Mesenchymal stem cell (in vitro differentiated cells and primary cell): ENCODE measurements around the gene CCDC116.
"Not testable (repeated sequence)": the region's sequence is repeated elsewhere in the genome, so short reads cannot be mapped to it uniquely, and the experiment has no call there.

Experiments
- DNase-seq: peaks from one replicate; pipeline ENCODE4 v3.0.0-alpha.2; 2013
- H2AFZ ChIP-seq: one replicate; pipeline ENCODE4 v1.6.1; 2013; ENCODE audit warnings: low read depth, mild to moderate bottlenecking, control low read depth, inconsistent platforms, low read length, moderate library complexity
- H2AK5ac ChIP-seq: 2 replicates; pipeline ENCODE4 v1.6.1; 2013; ENCODE audit warnings: low read length, moderate library complexity, mild to moderate bottlenecking, inconsistent platforms; ENCODE audit not compliant: severe bottlenecking
- H2BK120ac ChIP-seq: one replicate; pipeline ENCODE4 v1.6.1; 2013; ENCODE audit warnings: low read depth, mild to moderate bottlenecking, inconsistent platforms, low read length, moderate library complexity
- H2BK12ac ChIP-seq, 2 experiments: one replicate each; pipeline ENCODE4 v1.6.1; 2013; ENCODE audit warnings: inconsistent platforms in 2 of 2, low read length in 2 of 2, mild to moderate bottlenecking in 2 of 2, moderate library complexity in 2 of 2, control low read depth in 1 of 2
- H2BK15ac ChIP-seq: one replicate; pipeline ENCODE4 v1.6.1; 2013; ENCODE audit warnings: mild to moderate bottlenecking, low read depth, inconsistent platforms; ENCODE audit not compliant: poor library complexity, severe bottlenecking
- H2BK5ac ChIP-seq: 2 replicates; pipeline ENCODE4 v1.6.1; 2013; ENCODE audit warnings: low read depth, mild to moderate bottlenecking, low read length, control low read depth, inconsistent platforms; ENCODE audit not compliant: poor library complexity, severe bottlenecking
- H3K14ac ChIP-seq, 2 experiments: one replicate each; pipeline ENCODE4 v1.6.1; 2013; ENCODE audit warnings: inconsistent platforms in 2 of 2, low read length in 2 of 2, control low read depth in 1 of 2, mild to moderate bottlenecking in 1 of 2, moderate library complexity in 1 of 2
- H3K18ac ChIP-seq, 2 experiments: one replicate each; pipeline ENCODE4 v1.6.1; 2013; ENCODE audit warnings: inconsistent platforms in 2 of 2, low read length in 2 of 2, control low read depth in 1 of 2, low read depth in 1 of 2, mild to moderate bottlenecking in 1 of 2
- H3K23ac ChIP-seq, 2 experiments: one replicate each; pipeline ENCODE4 v1.6.1; 2013; ENCODE audit warnings: inconsistent platforms in 2 of 2, low read length in 2 of 2, mild to moderate bottlenecking in 2 of 2, moderate library complexity in 2 of 2, control low read depth in 1 of 2
- H3K27ac ChIP-seq: 2 replicates; pipeline ENCODE4 v1.5.1; 2013; ENCODE audit warnings: mild to moderate bottlenecking, moderate library complexity, low read length, control low read depth, inconsistent platforms; ENCODE audit not compliant: poor library complexity, severe bottlenecking
- H3K27me3 ChIP-seq, 2 experiments: 2 replicates each; pipeline versions ENCODE4 v1.6.1 to v1.7.0; 2013; ENCODE audit warnings: low read length in 2 of 2, mild to moderate bottlenecking in 2 of 2, moderate library complexity in 2 of 2, control low read depth in 1 of 2, inconsistent platforms in 1 of 2; ENCODE audit not compliant: control insufficient read depth in 1 of 2, insufficient read depth in 1 of 2
- H3K36me3 ChIP-seq, 2 experiments: 2 replicates each; pipeline versions ENCODE4 v1.6.1 to v1.7.0; 2013; ENCODE audit warnings: low read length in 2 of 2, control low read depth in 1 of 2, inconsistent platforms in 1 of 2, low read depth in 1 of 2, mild to moderate bottlenecking in 1 of 2; ENCODE audit not compliant: insufficient read depth in 2 of 2, control insufficient read depth in 1 of 2
- H3K4ac ChIP-seq, 2 experiments: one replicate each; pipeline ENCODE4 v1.6.1; 2013; ENCODE audit warnings: inconsistent platforms in 2 of 2, low read length in 2 of 2, mild to moderate bottlenecking in 2 of 2, moderate library complexity in 2 of 2, control low read depth in 1 of 2, low read depth in 1 of 2
- H3K4me1 ChIP-seq: 2 replicates; pipeline ENCODE4 v1.6.1; 2013; ENCODE audit warnings: low read depth, low read length, control low read depth; ENCODE audit not compliant: control insufficient read depth, insufficient read depth
- H3K4me2 ChIP-seq: 2 replicates; pipeline ENCODE4 v1.6.1; 2013; ENCODE audit warnings: low read length, mild to moderate bottlenecking, inconsistent platforms; ENCODE audit not compliant: poor library complexity, severe bottlenecking
- H3K4me3 ChIP-seq, 2 experiments: 2 replicates each; pipeline versions ENCODE4 v1.5.1 to v1.7.0; 2013; ENCODE audit warnings: low read length in 2 of 2, mild to moderate bottlenecking in 2 of 2, control low read depth in 1 of 2, low read depth in 1 of 2; ENCODE audit not compliant: insufficient read depth in 1 of 2
- H3K79me1 ChIP-seq: replicated peaks from 2 replicates; pipeline ENCODE4 v1.6.1; 2013; ENCODE audit warnings: mild to moderate bottlenecking, control low read depth, low read length, inconsistent platforms; ENCODE audit not compliant: poor library complexity, severe bottlenecking
- H3K9ac ChIP-seq: 2 replicates; pipeline ENCODE4 v1.7.0; 2013; ENCODE audit warnings: mild to moderate bottlenecking, low read length, moderate library complexity
- H3K9me3 ChIP-seq: 2 replicates; pipeline ENCODE4 v1.7.0; 2013; ENCODE audit warnings: mild to moderate bottlenecking, low read length; ENCODE audit not compliant: control insufficient read depth
- H4K8ac ChIP-seq: one replicate; pipeline ENCODE4 v1.6.1; 2013; ENCODE audit warnings: inconsistent platforms, mild to moderate bottlenecking, low read length, moderate library complexity
- H4K91ac ChIP-seq: one replicate; pipeline ENCODE4 v1.6.1; 2013; ENCODE audit warnings: mild to moderate bottlenecking, low read length, inconsistent platforms
- WGBS: methylation state at CpG from one replicate; pipeline ENCODE4 v1.1.7; 2013; ENCODE audit warnings: mixed read lengths; 5-methylcytosine and 5-hydroxymethylcytosine counted together

The CCDC116 gene

DNA sequence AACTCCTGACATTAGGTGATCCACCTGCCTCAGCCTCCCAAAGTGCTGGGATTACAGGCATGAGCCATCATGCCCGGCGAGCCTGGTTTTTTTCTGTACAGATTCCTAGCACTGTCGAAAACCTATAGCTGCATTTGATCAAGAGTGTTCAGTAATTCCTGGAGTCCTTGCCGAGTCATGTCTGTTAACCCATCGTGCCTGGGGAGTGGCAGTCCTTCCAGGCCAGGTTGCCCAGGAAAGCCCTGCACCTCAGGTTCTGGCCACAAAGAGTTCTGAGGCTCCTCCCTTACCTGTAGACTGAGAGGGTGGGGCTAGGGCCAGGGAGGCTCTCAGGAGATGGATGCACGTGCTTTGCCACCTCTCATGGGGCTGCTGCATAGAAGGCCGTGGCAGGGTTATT is 19.7 kb upstream of the CCDC116 start:
- no peak overlapping the region for H4K91ac ChIP-seq
- H2AK5ac ChIP-seq = no peak overlapping the region
- H3K9me3 ChIP-seq = no peaks in the 10 kb centered on the region
- no peak overlapping the region for H3K4me3 ChIP-seq
- H2BK5ac ChIP-seq = no peak overlapping the region
- H3K4me2 ChIP-seq = no peak overlapping the region
- H2BK15ac ChIP-seq = no peak overlapping the region
- H2BK120ac ChIP-seq = no peak overlapping the region
- H3K4me1 ChIP-seq = no peaks in the 10 kb centered on the region
- H3K23ac ChIP-seq = no peak overlapping the region
- H3K36me3 ChIP-seq = peaks cover 31 to 55% of the 10 kb centered on the region in 2 experiments
- no peak overlapping the region for H2BK12ac ChIP-seq
- H3K79me1 ChIP-seq = peaks cover 6% of the 10 kb centered on the region
- H3K14ac ChIP-seq = no peak overlapping the region
- no peak overlapping the region for H3K18ac ChIP-seq
- 97% methylated on average over 7 of the region's 7 CpGs for WGBS
- no peak overlapping the region for H3K27ac ChIP-seq
- no peak overlapping the region for H4K8ac ChIP-seq
- no peak overlapping the region for H3K9ac ChIP-seq
- no peak overlapping the region for H2AFZ ChIP-seq
- H3K27me3 ChIP-seq = no peaks in the 10 kb centered on the region
- DNase-seq = no peak
- H3K4ac ChIP-seq = no peak overlapping the region

- H2BK12ac ChIP-seq = no peak overlapping the region
- peaks cover 1% of the 10 kb centered on the region for H3K4me1 ChIP-seq
- peaks cover 33 to 57% of the 10 kb centered on the region in 2 experiments for H3K36me3 ChIP-seq
- H3K9me3 ChIP-seq = no peaks in the 10 kb centered on the region
- H3K18ac ChIP-seq = no peak overlapping the region
- H3K14ac ChIP-seq = no peak overlapping the region
- no peak overlapping the region for H2BK15ac ChIP-seq
- H3K27me3 ChIP-seq = no peaks in the 10 kb centered on the region
- no peak overlapping the region for H2BK120ac ChIP-seq
- no peak overlapping the region for H3K4me2 ChIP-seq
- no peak overlapping the region for H2AFZ ChIP-seq
- H3K27ac ChIP-seq = no peak overlapping the region
- H3K23ac ChIP-seq = no peak overlapping the region
- no peak for DNase-seq
- no peak overlapping the region for H3K4ac ChIP-seq
- H3K79me1 ChIP-seq = peaks cover 7% of the 10 kb centered on the region
- H4K91ac ChIP-seq = no peak overlapping the region
- WGBS = 83% methylated on average over 3 of the region's 4 CpGs
- H3K4me3 ChIP-seq = no peak overlapping the region
- no peak overlapping the region for H3K9ac ChIP-seq
- no peak overlapping the region for H2BK5ac ChIP-seq
- no peak overlapping the region for H4K8ac ChIP-seq
- H2AK5ac ChIP-seq = no peak overlapping the region
Observed at GRCh38 chr22:21613553-21614233, 18.9 kb upstream of the CCDC116 start.

DNA sequence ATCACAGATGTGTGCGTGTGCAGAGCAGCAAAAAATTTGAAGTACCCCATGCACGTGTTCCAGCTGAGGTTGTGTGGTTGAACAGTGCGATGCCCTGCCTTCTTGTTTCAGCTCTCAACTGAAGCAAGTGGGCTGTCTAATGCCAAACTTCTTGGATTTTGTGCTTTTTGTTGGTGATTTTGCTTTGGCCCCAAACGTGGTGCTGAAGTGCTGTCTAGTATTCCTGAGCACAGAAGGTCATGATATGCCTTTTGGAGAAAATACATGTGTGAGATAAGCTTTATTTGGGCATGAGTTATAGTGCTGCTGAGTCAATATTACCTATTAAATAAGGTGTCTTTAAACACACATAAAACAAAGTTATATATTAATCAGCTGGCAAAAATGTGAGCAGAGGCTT is 16.8 kb upstream of the CCDC116 start:
- no peak overlapping the region for H3K4ac ChIP-seq
- H2BK5ac ChIP-seq = no peak overlapping the region
- H3K4me1 ChIP-seq = peaks cover 12% of the 10 kb centered on the region
- H3K27ac ChIP-seq = no peak overlapping the region
- no peak overlapping the region for H3K4me2 ChIP-seq
- H2BK120ac ChIP-seq = no peak overlapping the region
- no peak for DNase-seq
- H3K36me3 ChIP-seq = peaks cover 45 to 56% of the 10 kb centered on the region in 2 experiments
- H4K8ac ChIP-seq = no peak overlapping the region
- H2AFZ ChIP-seq = no peak overlapping the region
- no peaks in the 10 kb centered on the region for H3K9me3 ChIP-seq
- H2BK12ac ChIP-seq = no peak overlapping the region
- no peak overlapping the region for H3K23ac ChIP-seq
- H3K18ac ChIP-seq = no peak overlapping the region
- no peak overlapping the region for H3K9ac ChIP-seq
- no peak overlapping the region for H3K14ac ChIP-seq
- H3K27me3 ChIP-seq = no peaks in the 10 kb centered on the region
- no peak overlapping the region for H2BK15ac ChIP-seq
- WGBS = 99% methylated on average over 4 of the region's 4 CpGs
- peaks cover 12% of the 10 kb centered on the region for H3K79me1 ChIP-seq
- no peak overlapping the region for H4K91ac ChIP-seq
- H3K4me3 ChIP-seq = no peak overlapping the region
- no peak overlapping the region for H2AK5ac ChIP-seq

- not testable (repeated sequence) for H2BK12ac ChIP-seq, H3K14ac ChIP-seq, H3K18ac ChIP-seq, H3K27ac ChIP-seq, H3K4me3 ChIP-seq, H2AK5ac ChIP-seq, H3K9me3 ChIP-seq, H2BK120ac ChIP-seq, DNase-seq, H4K91ac ChIP-seq, H4K8ac ChIP-seq, H3K23ac ChIP-seq, H2BK15ac ChIP-seq, H3K4me2 ChIP-seq, H2AFZ ChIP-seq, H3K9ac ChIP-seq, H2BK5ac ChIP-seq, H3K4ac ChIP-seq, H3K27me3 ChIP-seq
- Histone ChIP-seq H3K4me1 (peaks cover 15% of the 10 kb centered on the region), H3K36me3 (peaks cover 42 to 49% of the 10 kb centered on the region in 2 experiments), H3K79me1 (peaks cover 19% of the 10 kb centered on the region)
- WGBS = 100% methylated on average over 6 of the region's 6 CpGs
Observed at GRCh38 chr22:21617337-21617736, 15.2 kb upstream of the CCDC116 start.
